Measurements from ENCODE around the gene KIFC3.

Gene KIFC3

GRCh38 chr16:57801098-57801808, 1.0 kb downstream of the KIFC3 start:
- Histone ChIP-seq H3K27me3 (no peaks in the 10 kb centered on the region), H3K4me1 (peaks cover 65 to 81% (median 75%) of the 10 kb centered on the region in 10 experiments), H3K4me2 (peak overlapping the region; percentile 94 to 100 (median 99)), H3K9me3 (replicated peaks in 1 of 11) (no peaks in the 10 kb centered on the region), H4K20me1 (peaks cover 0 to 22% (median 6%) of the 10 kb centered on the region in 11 experiments; a peak in 7 of 22 replicates), H3K9ac (peak overlapping the region; percentile 80 to 95 (median 86)), H3K36me3 (peaks cover 0 to 22% (median 12%) of the 10 kb centered on the region in 11 experiments; a peak in 19 of 22 replicates), H3K4me3 (peak overlapping the region; percentile 64 to 83 (median 74)), H3K27ac (peak overlapping the region; percentile 80 to 91 (median 84))
- TF ChIP-seq Cebpa-rat (IDR thresholded peaks at IDR 0.05) = no peak

- Histone ChIP-seq H3K27me3 (no peaks in the 10 kb centered on the region), H4K20me1 (peaks cover 0 to 30% (median 6%) of the 10 kb centered on the region in 11 experiments; a peak in 8 of 22 replicates), H3K4me2 (peak overlapping the region; percentile 94 to 100 (median 99)), H3K27ac (peak overlapping the region; percentile 19 to 91 (median 84); a peak in 18 of 22 replicates), H3K9ac (peak overlapping the region; percentile 80 to 95 (median 86); a peak in 20 of 22 replicates), H3K9me3 (replicated peaks in 1 of 11) (no peaks in the 10 kb centered on the region), H3K4me1 (peaks cover 66 to 82% (median 76%) of the 10 kb centered on the region in 10 experiments), H3K4me3 (peak overlapping the region in 9 of 10 experiments; percentile 69 to 83 (median 75); a peak in 16 of 20 replicates), H3K36me3 (peaks cover 0 to 29% (median 12%) of the 10 kb centered on the region in 11 experiments; a peak in 19 of 22 replicates)
- TF ChIP-seq Cebpa-rat (IDR thresholded peaks at IDR 0.05) = no peak
Measured at GRCh38 chr16:57800200-57801097, 1.8 kb downstream of the KIFC3 start.

GRCh38 chr16:57799600-57800199, 2.6 kb downstream of the KIFC3 start:
- peak overlapping the region; percentile 94 to 100 (median 99) for H3K4me2 ChIP-seq
- H3K27ac ChIP-seq = peak overlapping the region in 10 of 11 experiments; percentile 26 to 91 (median 82); a peak in 16 of 22 replicates
- no peaks in the 10 kb centered on the region for H3K27me3 ChIP-seq
- peaks cover 0 to 37% (median 11%) of the 10 kb centered on the region in 11 experiments; a peak in 11 of 22 replicates for H4K20me1 ChIP-seq
- H3K4me3 ChIP-seq = peak overlapping the region in 9 of 10 experiments; percentile 14 to 83 (median 74); a peak in 13 of 20 replicates
- H3K4me1 ChIP-seq = peaks cover 73 to 89% (median 83%) of the 10 kb centered on the region in 10 experiments
- H3K9ac ChIP-seq = peak overlapping the region in 10 of 11 experiments; percentile 29 to 95 (median 82); a peak in 17 of 22 replicates
- H3K9me3 ChIP-seq (replicated peaks in 1 of 11) = no peaks in the 10 kb centered on the region
- TF ChIP-seq Cebpa-rat (IDR thresholded peaks at IDR 0.05) = no peak
- peaks cover 0 to 37% (median 12%) of the 10 kb centered on the region in 11 experiments; a peak in 19 of 22 replicates for H3K36me3 ChIP-seq

- Histone ChIP-seq H3K36me3 (peaks cover 0 to 43% (median 12%) of the 10 kb centered on the region in 11 experiments; a peak in 19 of 22 replicates), H3K4me2 (peak overlapping the region; percentile 94 to 100 (median 99)), H3K27ac (peak overlapping the region in 9 of 11 experiments; percentile 2 to 91 (median 80); a peak in 11 of 22 replicates), H3K27me3 (no peaks in the 10 kb centered on the region), H4K20me1 (peaks cover 0 to 41% (median 11%) of the 10 kb centered on the region in 11 experiments; a peak in 11 of 22 replicates), H3K4me1 (peaks cover 73 to 85% (median 82%) of the 10 kb centered on the region in 10 experiments), H3K9ac (peak overlapping the region in 10 of 11 experiments; percentile 20 to 95 (median 42); a peak in 14 of 22 replicates), H3K9me3 (replicated peaks in 1 of 11) (no peaks in the 10 kb centered on the region), H3K4me3 (peak overlapping the region in 9 of 10 experiments; percentile 14 to 83 (median 74); a peak in 11 of 20 replicates)
- no peak for TF ChIP-seq Cebpa-rat (IDR thresholded peaks at IDR 0.05)
Measured at GRCh38 chr16:57798953-57799599, 3.2 kb downstream of the KIFC3 start.

- H3K4me2 ChIP-seq = peak overlapping the region; percentile 94 to 100 (median 99)
- peaks cover 0 to 41% (median 11%) of the 10 kb centered on the region in 11 experiments; a peak in 11 of 22 replicates for H4K20me1 ChIP-seq
- H3K27me3 ChIP-seq = no peaks in the 10 kb centered on the region
- peaks cover 0 to 51% (median 18%) of the 10 kb centered on the region in 11 experiments; a peak in 20 of 22 replicates for H3K36me3 ChIP-seq
- TF ChIP-seq Cebpa-rat (IDR thresholded peaks at IDR 0.05) = no peak
- H3K9me3 ChIP-seq (replicated peaks in 1 of 11) = no peaks in the 10 kb centered on the region
- H3K4me1 ChIP-seq = peaks cover 68 to 80% (median 76%) of the 10 kb centered on the region in 10 experiments
- peak overlapping the region in 8 of 11 experiments; percentile 10 to 95 (median 36); a peak in 9 of 22 replicates for H3K9ac ChIP-seq
- H3K4me3 ChIP-seq = peak overlapping the region in 3 of 10 experiments; percentile 69 to 83 (median 75); a peak in 6 of 20 replicates
- H3K27ac ChIP-seq = peak overlapping the region in 2 of 11 experiments; percentile 2 to 26; a peak in 2 of 22 replicates
Measured at GRCh38 chr16:57798267-57798810, 4.0 kb downstream of the KIFC3 start.

GRCh38 chr16:57797526-57798266, 4.6 kb downstream of the KIFC3 start:
- Histone ChIP-seq H3K4me2 (peak overlapping the region; percentile 94 to 100 (median 99)), H3K4me1 (peaks cover 62 to 73% (median 70%) of the 10 kb centered on the region in 10 experiments), H3K9me3 (replicated peaks in 1 of 11) (no peaks in the 10 kb centered on the region), H4K20me1 (peaks cover 0 to 42% (median 11%) of the 10 kb centered on the region in 11 experiments; a peak in 11 of 22 replicates), H3K9ac (peak overlapping the region in 8 of 11 experiments; percentile 10 to 95 (median 36); a peak in 10 of 22 replicates), H3K27ac (peak overlapping the region in 2 of 11 experiments; percentile 9 to 26; a peak in 2 of 22 replicates), H3K27me3 (no peaks in the 10 kb centered on the region), H3K4me3 (peak overlapping the region in 3 of 10 experiments; percentile 69 to 83 (median 75); a peak in 6 of 20 replicates), H3K36me3 (peaks cover 0 to 57% (median 22%) of the 10 kb centered on the region in 11 experiments; a peak in 20 of 22 replicates)
- no peak for TF ChIP-seq Cebpa-rat (IDR thresholded peaks at IDR 0.05)
